ENCODE results near the gene DDX51.
"Not testable (repeated sequence)": the region's sequence is repeated elsewhere in the genome, so short reads cannot be mapped to it uniquely, and the experiment has no call there.

Gene DDX51

GRCh38 chr12:132138941-132139871 is 4.9 kb downstream of the DDX51 start:
- DNase-seq, result no peak

- no peak for DNase-seq
Measured at GRCh38 chr12:132137483-132138125, 6.5 kb downstream of the DDX51 start.

GRCh38 chr12:132136226-132136625 is 7.9 kb downstream of the DDX51 start:
- DNase-seq, result not testable (repeated sequence)

- DNase-seq, result not testable (repeated sequence)
Measured at GRCh38 chr12:132134653-132135183, 9.4 kb downstream of the DDX51 start.

- no peak for DNase-seq
Measured at GRCh38 chr12:132133952-132134652, 10.0 kb downstream of the DDX51 start.

- no peak for DNase-seq
Measured at GRCh38 chr12:132132609-132133430, 11.3 kb downstream of the DDX51 start.

GRCh38 chr12:132131952-132132351 is 12.2 kb downstream of the DDX51 start:
- no peak for DNase-seq

- DNase-seq, result no peak
Measured at GRCh38 chr12:132131229-132131628, 12.9 kb downstream of the DDX51 start.

GRCh38 chr12:132130690-132131089 is 13.4 kb downstream of the DDX51 start:
- DNase-seq, result no peak

- DNase-seq, result no peak
Measured at GRCh38 chr12:132129007-132129406, 15.1 kb downstream of the DDX51 start.

- DNase-seq, result no peak
Measured at GRCh38 chr12:132127041-132127440, 17.1 kb downstream of the DDX51 start.

- no peak for DNase-seq
Measured at GRCh38 chr12:132125736-132126135, 18.4 kb downstream of the DDX51 start.

GRCh38 chr12:132124766-132125425 is 19.2 kb downstream of the DDX51 start:
- no peak for DNase-seq

GRCh38 chr12:132123970-132124765 is 20.0 kb downstream of the DDX51 start:
- DNase-seq, result no peak

GRCh38 chr12:132121283-132121682 is 22.8 kb downstream of the DDX51 start:
- DNase-seq, result no peak

- DNase-seq, result no peak
Measured at GRCh38 chr12:132118876-132119275, 25.2 kb downstream of the DDX51 start.

- no peak for DNase-seq
Measured at GRCh38 chr12:132117558-132117875, 26.6 kb downstream of the DDX51 start.

GRCh38 chr12:132116709-132117557 is 27.2 kb downstream of the DDX51 start:
- no peak for DNase-seq

GRCh38 chr12:132115500-132115899 is 28.6 kb downstream of the DDX51 start:
- no peak for DNase-seq

- DNase-seq, result no peak
Measured at GRCh38 chr12:132114667-132115066, 29.5 kb downstream of the DDX51 start.

Data from NCI-H226 (cell line).